IMR-90 (cell line): ENCODE measurements around the gene MAPK13. TPM values are rescaled to one million over a fixed set of nuclear protein-coding genes. Genes with fewer than 3 reads are reported as not detected.

Source experiments
- ATAC-seq: fragments of 200-7000 bp; cut with Tn5 transposase; 2 replicates; pipeline ENCODE4 v1.9.1; 2020; ENCODE audit warnings: low read depth, mild to moderate bottlenecking, moderate library complexity
- BruUV-seq: library from RNA; stranded (reverse); fragments of 400-500 nt; replicated peaks from 2 replicates; lab custom pipeline; 2021; lab: Mats Ljungman, UMichigan
- CTCF ChIA-PET: fragments of 300-600 bp; formaldehyde crosslinking; extraction: SDS; loops from one replicate; lab custom pipeline; 2021; ENCODE audit warnings: antibody characterized with exemption; lab: Yijun Ruan, JAX
- POLR2A ChIA-PET: fragments of 300-600 bp; sonication (Branson Sonifier 250); formaldehyde crosslinking; loops from one replicate; lab custom pipeline; 2022; ENCODE audit warnings: antibody characterized with exemption; ENCODE audit not compliant: unreplicated experiment; lab: Charles Lee
- DNase-seq: peaks from one replicate; pipeline ENCODE4 v3.0.0; 2013
- H2AFZ ChIP-seq: replicated peaks from 2 replicates; pipeline ENCODE3; 2013; ENCODE audit warnings: low read length, mild to moderate bottlenecking; ENCODE audit not compliant: poor library complexity
- H2AK5ac ChIP-seq: 2 replicates; pipeline ENCODE4 v1.6.1; 2013; ENCODE audit warnings: low read depth, low read length, inconsistent platforms
- H2AK9ac ChIP-seq: replicated peaks from 2 replicates; pipeline ENCODE3; 2013; ENCODE audit warnings: mild to moderate bottlenecking, low read depth, low read length, moderate library complexity; ENCODE audit not compliant: poor library complexity
- H2BK120ac ChIP-seq: 2 replicates; pipeline ENCODE4 v1.6.1; 2013; ENCODE audit warnings: low read depth, low read length, inconsistent platforms
- H2BK15ac ChIP-seq: 3 replicates; pipeline ENCODE4 v1.6.1; 2013; ENCODE audit warnings: low read depth, low read length, inconsistent platforms
- H2BK20ac ChIP-seq: 2 replicates; pipeline ENCODE4 v1.6.1; 2013; ENCODE audit warnings: low read depth, mild to moderate bottlenecking, inconsistent platforms, low read length, moderate library complexity
- H2BK5ac ChIP-seq: 2 replicates; pipeline ENCODE4 v1.6.1; 2013; ENCODE audit warnings: mild to moderate bottlenecking, low read depth, low read length, inconsistent platforms; ENCODE audit not compliant: poor library complexity, severe bottlenecking
- H3K14ac ChIP-seq: replicated peaks from 2 replicates; pipeline ENCODE4 v1.6.1; 2013; ENCODE audit warnings: low read depth, low read length, inconsistent platforms
- H3K18ac ChIP-seq: 2 replicates; pipeline ENCODE4 v1.6.1; 2013; ENCODE audit warnings: low read depth, low read length, control low read depth
- H3K23ac ChIP-seq: 2 replicates; pipeline ENCODE4 v1.6.1; 2013; ENCODE audit warnings: low read depth, low read length, inconsistent platforms
- H3K27ac ChIP-seq: 2 replicates; pipeline ENCODE4 v1.5.1; 2013; ENCODE audit warnings: mild to moderate bottlenecking, control low read depth, low read length; ENCODE audit not compliant: insufficient read depth
- H3K27me3 ChIP-seq: 2 replicates; pipeline ENCODE4 v1.6.1; 2013; ENCODE audit warnings: low read length; ENCODE audit not compliant: control insufficient read depth, insufficient read depth
- H3K36me3 ChIP-seq: 2 replicates; pipeline ENCODE4 v1.6.1; 2013; ENCODE audit warnings: low read length, mixed read lengths; ENCODE audit not compliant: control insufficient read depth, insufficient read depth
- H3K4ac ChIP-seq: 2 replicates; pipeline ENCODE4 v1.6.1; 2013; ENCODE audit warnings: low read depth, low read length, inconsistent platforms
- H3K4me1 ChIP-seq: 2 replicates; pipeline ENCODE4 v1.6.1; 2013; ENCODE audit warnings: low read length, mixed read lengths; ENCODE audit not compliant: control insufficient read depth, insufficient read depth
- H3K4me2 ChIP-seq: 2 replicates; pipeline ENCODE4 v1.6.1; 2013; ENCODE audit warnings: low read depth, mild to moderate bottlenecking, control low read depth, low read length, moderate library complexity
- H3K4me3 ChIP-seq: 2 replicates; pipeline ENCODE4 v1.5.1; 2013; ENCODE audit warnings: low read depth, mild to moderate bottlenecking, control low read depth, low read length, moderate library complexity; ENCODE audit not compliant: insufficient read depth
- H3K56ac ChIP-seq: 2 replicates; pipeline ENCODE4 v1.6.1; 2013; ENCODE audit warnings: low read length, inconsistent platforms; ENCODE audit not compliant: insufficient read depth; ENCODE audit errors: extremely low read depth
- H3K79me1 ChIP-seq, 2 experiments: 2 replicates each; pipeline ENCODE4 v1.6.1; 2013; ENCODE audit warnings: low read length in 2 of 2, inconsistent platforms in 1 of 2, low read depth in 1 of 2
- H3K9ac ChIP-seq: 2 replicates; pipeline ENCODE4 v1.6.1; 2013; ENCODE audit warnings: low read depth, low read length, control low read depth
- H3K9me1 ChIP-seq: 2 replicates; pipeline ENCODE4 v1.6.1; 2013; ENCODE audit warnings: low read length, inconsistent platforms; ENCODE audit not compliant: insufficient read depth
- H3K9me3 ChIP-seq: 2 replicates; pipeline ENCODE4 v1.6.1; 2013; ENCODE audit warnings: low read length; ENCODE audit not compliant: control insufficient read depth, insufficient read depth
- H4K20me1 ChIP-seq: 2 replicates; pipeline ENCODE4 v1.6.1; 2013; ENCODE audit warnings: low read length, inconsistent platforms; ENCODE audit not compliant: insufficient read depth
- H4K5ac ChIP-seq: 2 replicates; pipeline ENCODE4 v1.6.1; 2013; ENCODE audit warnings: mild to moderate bottlenecking, low read depth, low read length, control low read depth
- H4K8ac ChIP-seq, 2 experiments: 2 replicates each; pipeline ENCODE4 v1.6.1; 2013; ENCODE audit warnings: low read depth in 2 of 2, low read length in 2 of 2, control low read depth in 1 of 2, inconsistent platforms in 1 of 2
- H4K91ac ChIP-seq: 2 replicates; pipeline ENCODE4 v1.6.1; 2013; ENCODE audit warnings: low read depth, low read length, inconsistent platforms; ENCODE audit not compliant: insufficient read depth
- BHLHE40 ChIP-seq: fragments of 150-350 bp; IDR thresholded peaks from 2 replicates; pipeline ENCODE4 v1.6.1; 2016; ENCODE audit warnings: mild to moderate bottlenecking, low read depth, low read length
- CEBPB ChIP-seq: IDR thresholded peaks from 2 replicates; pipeline ENCODE4 v1.6.1; 2012; ENCODE audit warnings: low read depth, low read length, improper control_type of control experiment
- FOS ChIP-seq: fragments of 150-350 bp; IDR thresholded peaks from 2 replicates; pipeline ENCODE4 v1.6.1; 2016; ENCODE audit warnings: low read depth, low read length
- MAFK ChIP-seq: IDR thresholded peaks from 2 replicates; pipeline ENCODE4 v1.6.1; 2012; ENCODE audit warnings: low read depth, low read length, improper control_type of control experiment
- MAZ ChIP-seq: IDR thresholded peaks from 2 replicates; pipeline ENCODE4 v1.6.1; 2012; ENCODE audit warnings: low read depth, mild to moderate bottlenecking, low read length, improper control_type of control experiment, moderate library complexity, borderline replicate concordance
- NFE2L2 ChIP-seq: fragments of 150-350 bp; IDR thresholded peaks from 2 replicates; pipeline ENCODE4 v1.6.1; 2016; ENCODE audit warnings: low read depth, mild to moderate bottlenecking, low read length
- RFX5 ChIP-seq: IDR thresholded peaks from 2 replicates; pipeline ENCODE4 v1.8.0; 2012; ENCODE audit warnings: low read depth, mild to moderate bottlenecking, low read length, moderate library complexity
- WGBS, 2 experiments: methylation state at CpG; one replicate each; pipeline versions ENCODE4 v1.1.5 to v1.1.7; 2013; ENCODE audit warnings: missing lambda C conversion rate in 2 of 2; ENCODE audit not compliant: insufficient read length in 1 of 2; ENCODE audit errors: extremely low coverage in 2 of 2; 5-methylcytosine and 5-hydroxymethylcytosine counted together
- dilution Hi-C: fragments of 300-500 bp; cut with HindIII; formaldehyde crosslinking; loops from one replicate; pipeline ENCODE4 v1.14.3; 2018; ENCODE audit warnings: low sequenced_read_pairs; ENCODE audit not compliant: unreplicated experiment
- in situ Hi-C: fragments of 300-500 bp; cut with MboI; formaldehyde crosslinking; loops from 3 replicates; pipeline ENCODE4 v1.14.3; 2019; ENCODE audit warnings: low sequenced_read_pairs, inconsistent platforms, mixed read lengths
- intact Hi-C: fragments of 100-400 bp; cut with micrococcal nuclease; formaldehyde crosslinking; loops from 2 replicates; pipeline ENCODE4 v1.10.0; 2022
- polyA plus RNA-seq, 3 experiments: library from polyadenylated mRNA; depleted of rRNA; stranded (reverse); fragments of >200 nt; gene quantifications; 2 replicates each; pipeline ENCODE4 v1.2.3, GENCODE V29; 2012; ENCODE audit warnings: low replicate concordance in 1 of 3
- total RNA-seq: library from RNA; depleted of rRNA; stranded (reverse); fragments of >200 nt; gene quantifications from 2 replicates; pipeline ENCODE4 v1.2.3, GENCODE V29; 2012
- TF ChIP-seq, protein P1 (sequence below): fragments of 150-350 bp; IDR thresholded peaks from 2 replicates; pipeline ENCODE4 v1.6.1; 2017; ENCODE audit warnings: mild to moderate bottlenecking, antibody characterized with exemption, low read length, low read depth

MAPK13 gene
- total and polyA plus RNA-seq, 2 of the 4 experiments (the other 2 are of a cell fraction) = 2.0 to 2.9 TPM

- 67% methylated on average over 3 of the region's 8 CpGs; no CpG with 5 or more reads in 1 of the 2 experiments for WGBS, 2 experiments
- Histone ChIP-seq H2BK120ac (peak overlapping the region; percentile 95), H2AFZ (peak overlapping the region; percentile 79), H2BK5ac (peak overlapping the region; percentile 96), H4K8ac (peak overlapping the region; percentile 78 to 92), H3K23ac (peak overlapping the region; percentile 92), H3K9ac (no peak overlapping the region), H4K20me1 (no peaks in the 10 kb centered on the region), H3K18ac (peak overlapping the region; percentile 71), H2AK5ac (peak overlapping the region; percentile 95), H3K79me1 (peaks cover 0 to 18% of the 10 kb centered on the region in 2 experiments; a peak in 1 of 4 replicates), H2BK15ac (peak overlapping the region; percentile 92), H4K91ac (peak overlapping the region; percentile 94), H3K14ac (peak overlapping the region; percentile 91), H3K9me1 (peaks cover 32% of the 10 kb centered on the region), H3K9me3 (no peaks in the 10 kb centered on the region), H3K4ac (peak overlapping the region; percentile 97), H2AK9ac (peak overlapping the region; percentile 93), H3K56ac (peak overlapping the region; percentile 41), H3K4me2 (no peak overlapping the region), H3K36me3 (no peaks in the 10 kb centered on the region), H4K5ac (peak overlapping the region; percentile 72), H3K4me3 (no peak overlapping the region), H3K27ac (peak overlapping the region; percentile 86), H3K27me3 (no peaks in the 10 kb centered on the region), H3K4me1 (peaks cover 36% of the 10 kb centered on the region), H2BK20ac (peak overlapping the region; percentile 95)
- peak; percentile 88 for TF ChIP-seq FOS
- TF ChIP-seq, protein P1, sequence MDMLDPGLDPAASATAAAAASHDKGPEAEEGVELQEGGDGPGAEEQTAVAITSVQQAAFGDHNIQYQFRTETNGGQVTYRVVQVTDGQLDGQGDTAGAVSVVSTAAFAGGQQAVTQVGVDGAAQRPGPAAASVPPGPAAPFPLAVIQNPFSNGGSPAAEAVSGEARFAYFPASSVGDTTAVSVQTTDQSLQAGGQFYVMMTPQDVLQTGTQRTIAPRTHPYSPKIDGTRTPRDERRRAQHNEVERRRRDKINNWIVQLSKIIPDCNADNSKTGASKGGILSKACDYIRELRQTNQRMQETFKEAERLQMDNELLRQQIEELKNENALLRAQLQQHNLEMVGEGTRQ = no peak
- TF ChIP-seq MAZ = peak; percentile 86
- TF ChIP-seq MAFK = peak; percentile 59
- TF ChIP-seq RFX5 = no peak
- peak; percentile 71; the same call in 1 of the 2 replicates for TF ChIP-seq NFE2L2
- TF ChIP-seq CEBPB = peak; percentile 98
- peak; percentile 54; the same call in 1 of the 2 replicates for TF ChIP-seq BHLHE40
- BruUV-seq = no TSS peak
- in situ Hi-C loops (loop anchor here (5.0 kb wide), 1 partner anchor 230 kb away; no protein-coding TSS in a partner anchor), dilution Hi-C loops (no loop called here), intact Hi-C loops (no loop called here)
- ATAC-seq = peak; percentile 73
- ChIA-PET CTCF (interaction anchor here (1.5 kb wide), 1 partner anchor 233 kb away, joined by 3 read pairs; no protein-coding TSS in a partner anchor), POLR2A (no interaction called here)
- peak; percentile 91 for DNase-seq
Observed at GRCh38 chr6:36127462-36128016, 2.8 kb upstream of the MAPK13 start.
